Parathyroid adenoma (tissue), 2 donors: ENCODE measurements around the gene ZCCHC7.

Source experiments
- H2AFZ ChIP-seq: fragments of 300-600 bp; sonication (generic); one replicate; pipeline ENCODE4 v1.7.0; 2017; ENCODE audit warnings: antibody characterized with exemption, mild to moderate bottlenecking
- H3K27ac ChIP-seq: fragments of 300-600 bp; sonication (generic); one replicate; pipeline ENCODE4 v1.7.0; 2017
- H3K27me3 ChIP-seq: fragments of 300-600 bp; sonication (generic); one replicate; pipeline ENCODE4 v1.7.0; 2017; ENCODE audit warnings: low read length; ENCODE audit not compliant: control insufficient read depth, insufficient read depth
- H3K36me3 ChIP-seq: fragments of 300-600 bp; sonication (generic); one replicate; pipeline ENCODE4 v1.7.0; 2017; ENCODE audit warnings: low read length; ENCODE audit not compliant: control insufficient read depth, insufficient read depth
- H3K4me1 ChIP-seq: fragments of 300-600 bp; sonication (generic); one replicate; pipeline ENCODE4 v1.7.0; 2017; ENCODE audit warnings: control low read depth
- H3K4me2 ChIP-seq: fragments of 300-600 bp; sonication (generic); one replicate; pipeline ENCODE4 v1.7.0; 2017; ENCODE audit warnings: low read length
- H3K4me3 ChIP-seq: fragments of 300-600 bp; sonication (generic); one replicate; pipeline ENCODE4 v1.7.0; 2017; ENCODE audit warnings: low read depth, low read length
- H3K79me2 ChIP-seq: fragments of 300-600 bp; sonication (generic); one replicate; pipeline ENCODE4 v1.7.0; 2017; ENCODE audit warnings: control low read depth
- H3K9ac ChIP-seq: fragments of 300-600 bp; sonication (generic); one replicate; pipeline ENCODE4 v1.7.0; 2017; ENCODE audit warnings: mild to moderate bottlenecking
- H3K9me3 ChIP-seq: fragments of 300-600 bp; sonication (generic); one replicate; pipeline ENCODE4 v1.7.0; 2017; ENCODE audit warnings: low read length; ENCODE audit not compliant: control insufficient read depth
- CTCF ChIP-seq: fragments of 300-600 bp; sonication (generic); IDR thresholded peaks from one replicate; pipeline ENCODE4 v1.7.0; 2017; ENCODE audit warnings: antibody characterized with exemption, mild to moderate bottlenecking
- donor health status: primary hyperparathyroidism.

The ZCCHC7 gene

GRCh38 chr9:37262410-37262809 lies 142.0 kb downstream of the ZCCHC7 start:
- Histone ChIP-seq H3K27me3 (no peaks in the 10 kb centered on the region), H3K9ac (no peak overlapping the region), H3K27ac (no peak overlapping the region), H3K36me3 (no peaks in the 10 kb centered on the region), H3K9me3 (no peaks in the 10 kb centered on the region), H3K79me2 (no peaks in the 10 kb centered on the region), H3K4me3 (no peak overlapping the region), H3K4me2 (no peak overlapping the region), H3K4me1 (no peaks in the 10 kb centered on the region), H2AFZ (no peak overlapping the region)
- TF ChIP-seq CTCF, result peak; percentile 26

GRCh38 chr9:37264539-37264938 lies 144.2 kb downstream of the ZCCHC7 start:
- Histone ChIP-seq H3K4me2 (no peak overlapping the region), H3K9me3 (no peaks in the 10 kb centered on the region), H2AFZ (no peak overlapping the region), H3K79me2 (no peaks in the 10 kb centered on the region), H3K27me3 (no peaks in the 10 kb centered on the region), H3K27ac (no peak overlapping the region), H3K36me3 (no peaks in the 10 kb centered on the region), H3K9ac (no peak overlapping the region), H3K4me1 (no peaks in the 10 kb centered on the region), H3K4me3 (no peak overlapping the region)
- no peak for TF ChIP-seq CTCF

GRCh38 chr9:37266630-37267029 lies 146.3 kb downstream of the ZCCHC7 start:
- TF ChIP-seq CTCF, result no peak
- no peaks in the 10 kb centered on the region for H3K36me3 ChIP-seq
- H3K4me1 ChIP-seq, result no peaks in the 10 kb centered on the region
- no peaks in the 10 kb centered on the region for H3K9me3 ChIP-seq
- no peak overlapping the region for H2AFZ ChIP-seq
- no peaks in the 10 kb centered on the region for H3K79me2 ChIP-seq
- no peak overlapping the region for H3K9ac ChIP-seq
- H3K27ac ChIP-seq, result no peak overlapping the region
- H3K4me3 ChIP-seq, result no peak overlapping the region
- H3K4me2 ChIP-seq, result no peak overlapping the region
- no peaks in the 10 kb centered on the region for H3K27me3 ChIP-seq

- Histone ChIP-seq H3K4me3 (no peak overlapping the region), H3K4me1 (no peaks in the 10 kb centered on the region), H3K27me3 (no peaks in the 10 kb centered on the region), H3K9me3 (no peaks in the 10 kb centered on the region), H3K27ac (no peak overlapping the region), H2AFZ (no peak overlapping the region), H3K4me2 (no peak overlapping the region), H3K79me2 (no peaks in the 10 kb centered on the region), H3K9ac (no peak overlapping the region), H3K36me3 (no peaks in the 10 kb centered on the region)
- TF ChIP-seq CTCF, result no peak
Observed at GRCh38 chr9:37269221-37269620, 148.8 kb downstream of the ZCCHC7 start.

- H3K4me2 ChIP-seq, result no peak overlapping the region
Observed at GRCh38 chr9:37271679-37272078, 151.3 kb downstream of the ZCCHC7 start.

More at GRCh38 chr9:37271679-37272078, 151.3 kb downstream of the ZCCHC7 start:
- no peak overlapping the region for H2AFZ ChIP-seq
- H3K9ac ChIP-seq, result no peak overlapping the region
- TF ChIP-seq CTCF, result no peak
- no peaks in the 10 kb centered on the region for H3K4me1 ChIP-seq
- H3K4me3 ChIP-seq, result no peak overlapping the region
- no peaks in the 10 kb centered on the region for H3K79me2 ChIP-seq
- no peaks in the 10 kb centered on the region for H3K27me3 ChIP-seq
- H3K36me3 ChIP-seq, result no peaks in the 10 kb centered on the region
- no peak overlapping the region for H3K27ac ChIP-seq
- no peaks in the 10 kb centered on the region for H3K9me3 ChIP-seq
